GM23248 (cell line): ENCODE measurements around the gene NEURL4. TPM values are rescaled to one million over a fixed set of nuclear protein-coding genes. Genes with fewer than 3 reads are reported as not detected.
A peak's percentile ranks its signal among the peaks of the same experiment; 100 is the strongest.

ENCODE experiments used
- DNase-seq: peaks from one replicate; pipeline ENCODE4 v3.0.0-alpha.2; 2015
- H2AFZ ChIP-seq: fragments of 200-600 bp; sonication (generic); 2 replicates; pipeline ENCODE4 v1.6.1; 2016; ENCODE audit warnings: antibody characterized with exemption
- H3F3A ChIP-seq: fragments of 200-600 bp; sonication (generic); 2 replicates; pipeline ENCODE4 v1.6.1; 2016; ENCODE audit warnings: mild to moderate bottlenecking, antibody characterized with exemption, mixed run types; ENCODE audit not compliant: insufficient read depth
- H3K27ac ChIP-seq: fragments of 200-600 bp; sonication (generic); 2 replicates; pipeline ENCODE4 v1.5.1; 2016; ENCODE audit warnings: mild to moderate bottlenecking
- H3K27me3 ChIP-seq: fragments of 200-600 bp; sonication (generic); replicated peaks from 2 replicates; pipeline ENCODE4 v1.6.1; 2016; ENCODE audit warnings: mild to moderate bottlenecking; ENCODE audit not compliant: insufficient read depth
- H3K36me3 ChIP-seq: fragments of 200-600 bp; sonication (generic); 2 replicates; pipeline ENCODE4 v1.6.1; 2016; ENCODE audit warnings: low read depth, mild to moderate bottlenecking
- H3K4me1 ChIP-seq: fragments of 200-600 bp; sonication (generic); 2 replicates; pipeline ENCODE4 v1.6.1; 2016; ENCODE audit warnings: mild to moderate bottlenecking; ENCODE audit not compliant: insufficient read depth
- H3K4me2 ChIP-seq: fragments of 200-600 bp; sonication (generic); one replicate; pipeline ENCODE4 v1.6.1; 2016; ENCODE audit warnings: mild to moderate bottlenecking; ENCODE audit not compliant: unreplicated experiment
- H3K4me3 ChIP-seq: fragments of 200-600 bp; sonication (generic); 2 replicates; pipeline ENCODE4 v1.5.1; 2016; ENCODE audit warnings: mild to moderate bottlenecking
- H3K79me2 ChIP-seq: fragments of 200-600 bp; sonication (generic); 2 replicates; pipeline ENCODE4 v1.6.1; 2016; ENCODE audit warnings: mild to moderate bottlenecking; ENCODE audit not compliant: insufficient read depth
- H3K9ac ChIP-seq: fragments of 200-600 bp; sonication (generic); 2 replicates; pipeline ENCODE4 v1.6.1; 2016; ENCODE audit warnings: mild to moderate bottlenecking
- H3K9me2 ChIP-seq: fragments of 200-600 bp; sonication (generic); 2 replicates; pipeline ENCODE4 v1.6.1; 2016; ENCODE audit warnings: mixed run types, mild to moderate bottlenecking, moderate library complexity; ENCODE audit not compliant: insufficient read depth
- H3K9me3 ChIP-seq: fragments of 200-600 bp; sonication (generic); one replicate; pipeline ENCODE4 v1.6.1; 2017; ENCODE audit warnings: low read depth
- H4K20me1 ChIP-seq: fragments of 200-600 bp; sonication (generic); 2 replicates; pipeline ENCODE4 v1.6.0; 2016; ENCODE audit not compliant: insufficient read depth
- EZH2 ChIP-seq: fragments of 200-600 bp; sonication (generic); IDR thresholded peaks from 2 replicates; pipeline ENCODE4 v1.6.1; 2018; ENCODE audit warnings: antibody characterized with exemption, mild to moderate bottlenecking; ENCODE audit not compliant: insufficient read depth, poor library complexity, severe bottlenecking
- EZH2phosphoT487 ChIP-seq: fragments of 200-600 bp; sonication (generic); IDR thresholded peaks from 2 replicates; pipeline ENCODE4 v1.6.1; 2018; ENCODE audit warnings: antibody characterized with exemption, moderate library complexity, mild to moderate bottlenecking, low read depth; ENCODE audit not compliant: insufficient read depth
- WGBS, 2 experiments: methylation state at CpG; one replicate each; pipeline ENCODE4 v1.1.6; 2015 to 2017; ENCODE audit warnings: low lambda C conversion rate in 2 of 2, low coverage in 1 of 2; ENCODE audit errors: missing lambda C conversion rate in 2 of 2; 5-methylcytosine and 5-hydroxymethylcytosine counted together
- in situ Hi-C: fragments of 300-500 bp; cut with MboI; formaldehyde crosslinking; loops from 2 replicates; pipeline ENCODE4 v1.15.0; 2020
- polyA plus RNA-seq: library from polyadenylated mRNA; unstranded; fragments of >200 nt; fragmentation: Nextera tagmentation; extraction: Ambion mirVana; gene quantifications from 2 replicates; pipeline ENCODE4 v1.2.1, GENCODE V29; 2016
- total RNA-seq: library from RNA; depleted of rRNA; stranded (reverse); fragments of >200 nt; shearing (Covaris generic); gene quantifications from 2 replicates; pipeline ENCODE4 v1.2.3, GENCODE V29; 2014

NEURL4 gene
- total and polyA plus RNA-seq, 2 experiments from 2014 or later, result 2.0 to 12.8 TPM

DNA sequence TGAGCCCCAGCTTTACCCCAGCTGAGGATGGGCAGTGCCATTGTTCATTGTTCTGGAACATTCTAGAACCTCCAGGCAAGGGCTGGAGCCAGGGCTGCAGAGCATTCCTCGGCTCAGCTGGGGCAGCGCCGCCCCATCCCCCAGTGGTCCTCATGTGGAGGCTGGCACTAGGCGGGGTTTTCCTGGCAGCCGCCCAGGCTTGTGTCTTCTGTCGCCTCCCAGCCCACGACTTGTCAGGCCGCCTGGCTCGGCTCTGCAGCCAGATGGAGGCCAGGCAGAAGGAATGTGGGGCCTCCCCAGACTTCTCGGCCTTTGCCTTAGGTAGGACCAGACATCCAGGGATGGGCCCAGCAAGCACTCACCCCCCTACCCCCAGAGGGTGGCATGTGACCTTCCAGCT lies 25.9 kb upstream of the NEURL4 start, which contains the start of gene TMEM95:
TMEM95 (plus strand) TSS at position 104 of the 400 bp plus-strand sequence; CDS start at position 153, 49 bp downstream.
- Histone ChIP-seq H3K79me2 (peaks cover 38% of the 10 kb centered on the region), H3K4me3 (peak within 1 kb of the TSS; percentile 98), H3K4me2 (peak within 1 kb of the TSS; percentile 97), H3K9me2 (no peaks in the 10 kb centered on the region), H3K36me3 (no peaks in the 10 kb centered on the region), H4K20me1 (no peaks in the 10 kb centered on the region), H3K27ac (peak within 1 kb of the TSS; percentile 66), H3F3A (peaks cover 17% of the 10 kb centered on the region), H2AFZ (no peak within 1 kb of the TSS), H3K9ac (peak within 1 kb of the TSS; percentile 100), H3K9me3 (no peaks in the 10 kb centered on the region), H3K27me3 (no peaks in the 10 kb centered on the region), H3K4me1 (peaks cover 19% of the 10 kb centered on the region)
- in situ Hi-C loops, result no loop called here
- WGBS, 2 experiments, result 11 to 12% methylated on average over 10 of the region's 10 CpGs
- TF ChIP-seq EZH2, result no peak
- TF ChIP-seq EZH2phosphoT487, result no peak
- peak; percentile 54 for DNase-seq

DNA sequence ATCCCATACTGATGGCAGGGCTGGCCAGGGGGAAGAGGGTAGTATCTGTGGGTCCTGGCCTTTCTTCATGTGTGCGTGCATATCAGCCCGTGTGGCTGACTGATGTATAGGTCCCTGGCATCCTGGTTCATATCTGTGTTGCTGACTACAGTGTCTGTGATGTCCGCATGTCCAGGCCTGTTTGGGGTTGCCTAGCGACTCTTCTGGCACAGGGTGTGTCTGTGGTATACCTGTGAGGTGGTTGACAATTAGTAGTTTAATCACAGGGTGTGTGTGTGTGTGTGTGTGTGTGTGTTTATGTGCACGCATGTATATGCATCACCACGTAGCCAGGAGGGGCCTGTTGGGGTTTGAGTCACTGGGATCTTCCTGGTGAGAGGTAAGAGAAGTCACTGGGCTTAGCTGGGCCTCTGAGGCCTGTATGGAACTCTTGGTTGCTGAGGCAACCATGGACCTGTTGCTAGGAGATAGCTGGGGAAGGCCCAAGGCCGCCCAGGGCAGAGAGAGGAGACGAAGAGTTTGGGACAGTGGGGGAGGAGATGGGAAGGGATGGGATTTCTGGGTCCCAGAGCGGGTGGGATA lies 25.2 kb upstream of the NEURL4 start:
- in situ Hi-C loops, result no loop called here
- H3K36me3 ChIP-seq, result no peaks in the 10 kb centered on the region
- H3K9me3 ChIP-seq, result no peaks in the 10 kb centered on the region
- H4K20me1 ChIP-seq, result no peaks in the 10 kb centered on the region
- peaks cover 26% of the 10 kb centered on the region for H3K4me1 ChIP-seq
- WGBS, 2 experiments, result 42 to 44% methylated on average over 9 of the region's 9 CpGs
- TF ChIP-seq EZH2phosphoT487 (no peak), EZH2 (no peak)
- no peaks in the 10 kb centered on the region for H3K27me3 ChIP-seq
- H3K9ac ChIP-seq, result peak overlapping the region; percentile 100
- H3K4me2 ChIP-seq, result peak overlapping the region; percentile 97
- peak; percentile 87 for DNase-seq
- H3K9me2 ChIP-seq, result no peaks in the 10 kb centered on the region
- H3K4me3 ChIP-seq, result peak overlapping the region; percentile 98
- peak overlapping the region; percentile 66 for H3K27ac ChIP-seq
- H3K79me2 ChIP-seq, result peaks cover 38% of the 10 kb centered on the region
- H2AFZ ChIP-seq, result no peak overlapping the region
- H3F3A ChIP-seq, result peaks cover 17% of the 10 kb centered on the region

DNA sequence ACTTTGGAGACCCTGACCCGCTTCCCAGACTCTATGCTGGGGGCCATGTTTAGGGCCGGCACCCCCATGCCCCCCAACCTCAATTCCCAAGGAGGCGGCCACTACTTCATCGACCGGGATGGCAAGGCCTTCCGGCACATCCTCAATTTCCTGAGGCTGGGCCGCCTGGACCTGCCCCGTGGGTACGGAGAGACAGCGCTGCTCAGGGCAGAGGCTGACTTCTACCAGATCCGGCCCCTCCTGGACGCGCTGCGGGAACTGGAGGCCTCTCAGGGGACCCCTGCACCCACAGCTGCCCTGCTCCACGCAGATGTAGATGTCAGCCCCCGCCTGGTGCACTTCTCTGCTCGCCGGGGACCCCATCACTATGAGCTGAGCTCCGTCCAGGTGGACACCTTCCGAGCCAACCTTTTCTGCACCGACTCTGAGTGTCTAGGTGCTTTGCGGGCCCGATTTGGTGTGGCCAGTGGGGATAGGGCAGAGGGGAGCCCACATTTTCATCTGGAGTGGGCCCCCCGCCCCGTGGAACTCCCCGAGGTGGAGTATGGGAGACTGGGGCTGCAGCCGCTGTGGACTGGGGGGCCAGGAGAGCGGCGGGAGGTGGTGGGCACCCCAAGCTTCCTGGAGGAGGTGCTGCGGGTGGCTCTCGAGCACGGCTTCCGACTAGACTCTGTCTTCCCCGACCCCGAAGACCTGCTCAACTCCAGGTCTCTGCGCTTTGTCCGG lies 23.9 kb upstream of the NEURL4 start:
- WGBS, 2 experiments, result 40 to 47% methylated on average over 28 to 34 of the region's 37 CpGs
- in situ Hi-C loops, result no loop called here

DNA sequence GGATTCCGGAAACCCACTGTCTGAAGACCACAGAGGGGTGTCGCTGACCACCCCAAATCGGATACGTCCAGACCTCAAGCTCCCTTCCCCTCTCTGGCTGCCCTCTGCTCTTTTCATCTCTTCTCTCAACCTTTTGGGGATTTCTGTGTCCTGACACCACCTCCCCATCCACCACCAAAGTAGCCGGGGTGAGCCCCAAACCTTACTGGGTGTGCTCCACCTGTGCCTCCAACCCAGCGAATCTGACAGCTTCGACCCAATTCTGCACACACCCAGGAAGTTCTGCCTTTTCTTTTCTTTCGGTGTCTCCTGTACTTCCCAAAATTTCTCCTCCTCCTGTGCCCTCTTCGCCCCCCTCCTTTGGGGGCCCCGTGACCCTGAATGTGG lies 23.4 kb upstream of the NEURL4 start:
- Histone ChIP-seq H3F3A (peaks cover 17% of the 10 kb centered on the region), H3K36me3 (no peaks in the 10 kb centered on the region), H3K27ac (peak overlapping the region; percentile 100), H2AFZ (peak overlapping the region; percentile 66), H3K9me3 (no peaks in the 10 kb centered on the region), H3K79me2 (peaks cover 38% of the 10 kb centered on the region), H3K27me3 (no peaks in the 10 kb centered on the region), H3K4me3 (peak overlapping the region; percentile 98), H3K4me1 (peaks cover 37% of the 10 kb centered on the region), H4K20me1 (no peaks in the 10 kb centered on the region), H3K9ac (peak overlapping the region; percentile 100), H3K9me2 (no peaks in the 10 kb centered on the region), H3K4me2 (peak overlapping the region; percentile 97)
- DNase-seq, result no peak
- TF ChIP-seq EZH2, result no peak
- TF ChIP-seq EZH2phosphoT487, result no peak
- in situ Hi-C loops, result no loop called here
- WGBS, 2 experiments, result 7 to 11% methylated on average over 10 of the region's 10 CpGs

More for the DNA sequence above, 23.9 kb upstream of the NEURL4 start:
- H2AFZ ChIP-seq, result no peak overlapping the region
- H3K79me2 ChIP-seq, result peaks cover 38% of the 10 kb centered on the region
- H3K4me2 ChIP-seq, result peak overlapping the region; percentile 97
- no peaks in the 10 kb centered on the region for H3K9me3 ChIP-seq
- H3K9ac ChIP-seq, result peak overlapping the region; percentile 100
- TF ChIP-seq EZH2phosphoT487, result no peak
- no peak for TF ChIP-seq EZH2
- peak overlapping the region; percentile 98 for H3K4me3 ChIP-seq
- no peaks in the 10 kb centered on the region for H3K9me2 ChIP-seq
- no peaks in the 10 kb centered on the region for H3K27me3 ChIP-seq
- DNase-seq, result peak; percentile 49
- H3K36me3 ChIP-seq, result no peaks in the 10 kb centered on the region
- H3K4me1 ChIP-seq, result peaks cover 37% of the 10 kb centered on the region
- peaks cover 17% of the 10 kb centered on the region for H3F3A ChIP-seq
- H4K20me1 ChIP-seq, result no peaks in the 10 kb centered on the region
- H3K27ac ChIP-seq, result peak overlapping the region; percentile 100; the same call in 1 of the 2 replicates
